OCI-LY7 (cell line): Measurements from ENCODE around the gene NR3C1. TPM values are rescaled to one million over a fixed set of nuclear protein-coding genes. Genes with fewer than 3 reads are reported as not detected.
A peak's percentile ranks its signal among the peaks of the same experiment; 100 is the strongest.

Experiments
- BruUV-seq: library from RNA; stranded (reverse); fragments of 400-500 nt; replicated peaks from 2 replicates; lab custom pipeline; 2021; lab: Mats Ljungman, UMichigan
- CTCF ChIA-PET: fragments of 300-600 bp; sonication (Branson Sonifier 250); formaldehyde crosslinking; loops from one replicate; lab custom pipeline; 2022; ENCODE audit warnings: antibody characterized with exemption; ENCODE audit not compliant: unreplicated experiment; lab: Charles Lee
- POLR2A ChIA-PET: fragments of 300-600 bp; sonication (Branson Sonifier 250); formaldehyde crosslinking; loops from one replicate; lab custom pipeline; 2022; ENCODE audit warnings: antibody characterized with exemption; lab: Charles Lee
- DNase-seq: peaks from one replicate; pipeline ENCODE4 v3.0.0-alpha.2; 2015; ENCODE audit warnings: low spot score
- H2AFZ ChIP-seq: fragments of 200-600 bp; sonication (generic), shearing (Covaris generic); 2 replicates; pipeline ENCODE4 v1.6.1; 2014; ENCODE audit warnings: mild to moderate bottlenecking, antibody characterized with exemption, low read length, moderate library complexity
- H3K27ac ChIP-seq: fragments of 200-600 bp; sonication (generic); 2 replicates; pipeline ENCODE4 v1.5.1; 2014; ENCODE audit warnings: mixed run types, low read depth, mild to moderate bottlenecking, moderate library complexity, low read length, inconsistent platforms; ENCODE audit not compliant: poor library complexity, severe bottlenecking
- H3K36me3 ChIP-seq: fragments of 200-600 bp; sonication (generic); 2 replicates; pipeline ENCODE4 v1.6.1; 2014; ENCODE audit warnings: mild to moderate bottlenecking, antibody characterized with exemption, low read length, moderate library complexity, mixed read lengths; ENCODE audit not compliant: insufficient read depth
- H3K4me1 ChIP-seq: fragments of 200-600 bp; sonication (generic); 2 replicates; pipeline ENCODE4 v1.5.1; 2014; ENCODE audit warnings: mild to moderate bottlenecking, low read length; ENCODE audit not compliant: insufficient read depth, poor library complexity, severe bottlenecking
- H3K4me2 ChIP-seq: fragments of 200-600 bp; sonication (generic); 2 replicates; pipeline ENCODE4 v1.6.1; 2014; ENCODE audit warnings: mild to moderate bottlenecking, low read length
- H3K4me3 ChIP-seq: fragments of 200-600 bp; sonication (generic); 2 replicates; pipeline ENCODE4 v1.5.1; 2014; ENCODE audit warnings: mild to moderate bottlenecking, low read depth, low read length; ENCODE audit not compliant: poor library complexity, severe bottlenecking
- H3K79me2 ChIP-seq: fragments of 200-600 bp; sonication (generic); 2 replicates; pipeline ENCODE4 v1.6.1; 2016; ENCODE audit warnings: low read depth, mild to moderate bottlenecking, low read length, moderate library complexity, mixed read lengths; ENCODE audit not compliant: insufficient read depth
- H3K9me2 ChIP-seq: fragments of 200-600 bp; sonication (generic); 2 replicates; pipeline ENCODE4 v1.6.1; 2016; ENCODE audit warnings: mild to moderate bottlenecking, low read length, mixed read lengths; ENCODE audit not compliant: insufficient read depth
- H3K9me3 ChIP-seq: fragments of 200-600 bp; sonication (generic); 2 replicates; pipeline ENCODE4 v1.6.1; 2014; ENCODE audit warnings: mild to moderate bottlenecking, mixed run types, low read length, mixed read lengths
- H4K20me1 ChIP-seq: fragments of 200-600 bp; sonication (generic); 2 replicates; pipeline ENCODE4 v1.6.1; 2014; ENCODE audit warnings: mild to moderate bottlenecking, antibody characterized with exemption, low read length, moderate library complexity, mixed read lengths; ENCODE audit not compliant: insufficient read depth
- CTCF ChIP-seq: fragments of 200-600 bp; sonication (generic); conservative IDR thresholded peaks from 2 replicates; pipeline ENCODE4 v1.5.1; 2014; ENCODE audit warnings: mild to moderate bottlenecking, antibody characterized with exemption, low read length, moderate library complexity, mixed read lengths
- EZH2phosphoT487 ChIP-seq: fragments of 200-600 bp; sonication (generic); IDR thresholded peaks from 2 replicates; pipeline ENCODE4 v1.6.1; 2018; ENCODE audit warnings: low read depth, borderline replicate concordance, mild to moderate bottlenecking, mixed run types, antibody characterized with exemption, low read length, moderate library complexity, mixed read lengths
- intact Hi-C: fragments of 100-400 bp; cut with micrococcal nuclease; formaldehyde crosslinking; loops from one replicate; pipeline ENCODE4 v1.10.0; 2022; ENCODE audit not compliant: unreplicated experiment
- total RNA-seq, 2 experiments: library from RNA; depleted of rRNA in 1 of 2; stranded (reverse); fragments of >200 nt in 1 of 2; shearing (Covaris generic) in 1 of 2; gene quantifications; 2 replicates each; pipeline ENCODE4 v1.2.3, GENCODE V29; 2014 to 2022

NR3C1 gene
- total RNA-seq, 2 experiments from 2014 or later: 45.6 to 106 TPM

GRCh38 chr5:143404416-143405062, 1.1 kb upstream of the NR3C1 start:
- peak; percentile 86 for DNase-seq
- Histone ChIP-seq H3K4me1 (peaks cover 42% of the 10 kb centered on the region), H3K4me3 (peak overlapping the region; percentile 91), H3K4me2 (peak overlapping the region; percentile 97), H2AFZ (peak overlapping the region; percentile 76), H3K27ac (peak overlapping the region; percentile 96), H3K79me2 (peaks cover 55% of the 10 kb centered on the region), H3K9me2 (no peaks in the 10 kb centered on the region), H3K36me3 (peaks cover 36% of the 10 kb centered on the region), H3K9me3 (no peaks in the 10 kb centered on the region), H4K20me1 (peaks cover 31% of the 10 kb centered on the region; the same call in 1 of the 2 replicates)
- CTCF ChIA-PET: interaction anchor here (0.6 to 1.3 kb wide), 2 partner anchors 29 to 31 kb away, joined by 4 read pairs; no protein-coding TSS in a partner anchor
- intact Hi-C loops: loop anchor here (1.0 to 10.0 kb wide), 8 partner anchors 31 to 770 kb away; partner anchors contain the start of genes KCTD16 and YIPF5
- BruUV-seq: no TSS peak
- TF ChIP-seq EZH2phosphoT487: no peak
- no peak for TF ChIP-seq CTCF
- POLR2A ChIA-PET: interaction anchor here (0.5 to 2.8 kb wide), 18 partner anchors 9 to 1895 kb away, joined by 3 to 49 read pairs (median 3); no protein-coding TSS in a partner anchor

DNA sequence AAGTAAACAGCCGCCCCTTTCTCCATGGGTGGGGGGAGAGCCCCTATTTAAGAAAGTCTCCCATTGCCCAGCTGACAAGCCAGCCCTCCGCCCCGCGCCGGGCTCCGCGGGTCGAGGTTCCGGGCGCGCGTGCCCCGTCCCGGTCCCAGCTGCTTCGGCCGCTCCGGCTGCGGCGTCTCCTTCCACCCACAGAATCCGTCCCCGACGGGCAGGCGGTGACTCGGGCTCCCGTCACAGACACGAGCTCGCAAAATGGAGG, 223 bp downstream of the NR3C1 start:
- H3K9me2 ChIP-seq: no peaks in the 10 kb centered on the region
- peak overlapping the region; percentile 15; the same call in 1 of the 2 replicates for H2AFZ ChIP-seq
- CTCF ChIA-PET: no interaction called here
- H3K4me3 ChIP-seq: peak overlapping the region; percentile 91
- TF ChIP-seq EZH2phosphoT487: no peak
- TF ChIP-seq CTCF: no peak
- no peak for DNase-seq
- peak overlapping the region; percentile 96 for H3K27ac ChIP-seq
- H3K4me1 ChIP-seq: peaks cover 46% of the 10 kb centered on the region
- peaks cover 40% of the 10 kb centered on the region; the same call in 1 of the 2 replicates for H4K20me1 ChIP-seq
- no peaks in the 10 kb centered on the region for H3K9me3 ChIP-seq
- peaks cover 44% of the 10 kb centered on the region for H3K36me3 ChIP-seq
- intact Hi-C loops: loop anchor here (2.0 to 10.0 kb wide), 5 partner anchors 176 to 772 kb away; partner anchors contain the start of genes KCTD16 and YIPF5
- H3K79me2 ChIP-seq: peaks cover 64% of the 10 kb centered on the region
- BruUV-seq: no TSS peak
- H3K4me2 ChIP-seq: peak overlapping the region; percentile 92
- POLR2A ChIA-PET: interaction anchor here (0.5 to 2.8 kb wide), 9 partner anchors 14 to 383 kb away, joined by 3 to 49 read pairs (median 3); no protein-coding TSS in a partner anchor
